SK-N-SH (cell line): Measurements from ENCODE around the gene TUBA3E. TPM values are rescaled to one million over a fixed set of nuclear protein-coding genes. Genes with fewer than 3 reads are reported as not detected.

Experiments used
- CTCF ChIA-PET: fragments of 300-600, 350-600 bp; formaldehyde crosslinking; extraction: SDS; loops from one replicate; lab custom pipeline; 2021; lab: Yijun Ruan, JAX
- POLR2A ChIA-PET: fragments of 350-600 bp; sonication (Branson Sonifier 250); formaldehyde crosslinking; extraction: SDS; loops from one replicate; lab custom pipeline; 2020; ENCODE audit warnings: antibody characterized with exemption, inconsistent platforms; lab: Yijun Ruan, JAX
- DNase-seq: peaks from one replicate; pipeline ENCODE4 v3.0.0; 2012
- H2AFZ ChIP-seq: fragments of 200-600 bp; sonication (generic); 2 replicates; pipeline ENCODE4 v1.8.1; 2016; ENCODE audit warnings: antibody characterized with exemption, mild to moderate bottlenecking, low read depth
- H3F3A ChIP-seq: fragments of 200-600 bp; sonication (generic); replicated peaks from 2 replicates; pipeline ENCODE3; 2016; ENCODE audit warnings: antibody characterized with exemption, mild to moderate bottlenecking; ENCODE audit not compliant: insufficient read depth
- H3K27ac ChIP-seq, 2 experiments: fragments of 200-500 bp in 1 of 2; fragments of 200-600 bp in 1 of 2; sonication (Bioruptor generic) in 1 of 2; sonication (generic), shearing (Covaris generic) in 1 of 2; 2 replicates each; pipeline versions ENCODE4 v1.5.1 to v1.6.1; 2014 to 2016; ENCODE audit warnings: low read depth in 2 of 2, inconsistent platforms in 1 of 2, low read length in 1 of 2, mild to moderate bottlenecking in 1 of 2, mixed read lengths in 1 of 2
- H3K27me3 ChIP-seq: fragments of 200-600 bp; sonication (generic), shearing (Covaris generic); 2 replicates; pipeline ENCODE4 v1.6.1; 2016; ENCODE audit warnings: mixed run types; ENCODE audit not compliant: insufficient read depth
- H3K36me3 ChIP-seq, 2 experiments: fragments of 200-500 bp in 1 of 2; fragments of 200-600 bp in 1 of 2; sonication (Bioruptor generic) in 1 of 2; sonication (generic) in 1 of 2; replicated peaks in 1 of 2; 2 replicates each; pipeline versions ENCODE3 to v1.5.1; 2014 to 2016; ENCODE audit warnings: low read length in 1 of 2, mild to moderate bottlenecking in 1 of 2; ENCODE audit not compliant: insufficient read depth in 2 of 2, control insufficient read depth in 1 of 2
- H3K4me1 ChIP-seq, 2 experiments: fragments of 200-500 bp in 1 of 2; fragments of 200-600 bp in 1 of 2; sonication (Bioruptor generic) in 1 of 2; sonication (generic), shearing (Covaris generic) in 1 of 2; 2 replicates each; pipeline versions ENCODE4 v1.5.1 to v1.6.1; 2014 to 2016; ENCODE audit warnings: low read depth in 1 of 2, low read length in 1 of 2, mixed run types in 1 of 2; ENCODE audit not compliant: insufficient read depth in 2 of 2, control insufficient read depth in 1 of 2
- H3K4me2 ChIP-seq: fragments of 200-600 bp; sonication (generic), shearing (Covaris generic); 2 replicates; pipeline ENCODE4 v1.6.1; 2017; ENCODE audit warnings: mixed run types
- H3K4me3 ChIP-seq, 2 experiments: fragments of 200-500 bp in 1 of 2; fragments of 200-600 bp in 1 of 2; sonication (Bioruptor generic) in 1 of 2; sonication (generic), shearing (Covaris generic) in 1 of 2; 2 replicates each; pipeline versions ENCODE4 v1.5.1 to v1.8.1; 2014 to 2016; ENCODE audit warnings: low read depth in 2 of 2, inconsistent platforms in 1 of 2, low read length in 1 of 2, mild to moderate bottlenecking in 1 of 2, mixed read lengths in 1 of 2, moderate library complexity in 1 of 2
- H3K79me2 ChIP-seq: fragments of 200-600 bp; sonication (generic); 2 replicates; pipeline ENCODE4 v1.8.1; 2017; ENCODE audit warnings: mild to moderate bottlenecking; ENCODE audit not compliant: insufficient read depth
- H3K9ac ChIP-seq: fragments of 200-600 bp; sonication (generic); 2 replicates; pipeline ENCODE4 v1.6.1; 2017; ENCODE audit warnings: mixed run types
- H3K9me2 ChIP-seq: fragments of 200-600 bp; sonication (generic); 2 replicates; pipeline ENCODE4 v1.6.1; 2017; ENCODE audit warnings: mixed run types
- H3K9me3 ChIP-seq: fragments of 200-600 bp; sonication (generic); 2 replicates; pipeline ENCODE4 v1.6.1; 2017; ENCODE audit warnings: mixed run types, mild to moderate bottlenecking, moderate library complexity
- H4K20me1 ChIP-seq: fragments of 200-600 bp; sonication (generic); 2 replicates; pipeline ENCODE4 v1.6.1; 2017; ENCODE audit warnings: mild to moderate bottlenecking, mixed run types; ENCODE audit not compliant: insufficient read depth
- CHD2 ChIP-seq: fragments of 150-350 bp; IDR thresholded peaks from 2 replicates; pipeline ENCODE4 v1.6.1; 2018; ENCODE audit warnings: low read length; ENCODE audit not compliant: partially characterized antibody
- ELF1 ChIP-seq: IDR thresholded peaks from 2 replicates; pipeline ENCODE4 v1.4.0; 2012
- EZH2phosphoT487 ChIP-seq: fragments of 200-600 bp; sonication (generic); IDR thresholded peaks from 2 replicates; pipeline ENCODE4 v1.6.1; 2017; ENCODE audit warnings: low read depth, mixed run types, mild to moderate bottlenecking, antibody characterized with exemption, moderate library complexity, borderline replicate concordance
- GABPA ChIP-seq: IDR thresholded peaks from 2 replicates; pipeline ENCODE4 v1.4.0; 2012; ENCODE audit warnings: low read depth, mild to moderate bottlenecking
- NFIC ChIP-seq: IDR thresholded peaks from 2 replicates; pipeline ENCODE4 v1.4.0; 2012; ENCODE audit warnings: borderline replicate concordance
- PBX3 ChIP-seq: IDR thresholded peaks from 2 replicates; pipeline ENCODE4; 2012
- RAD21 ChIP-seq: IDR thresholded peaks from 2 replicates; pipeline ENCODE4 v1.6.1; 2012; ENCODE audit warnings: mild to moderate bottlenecking, low read length
- RCOR1 ChIP-seq: fragments of 150-350 bp; IDR thresholded peaks from 2 replicates; pipeline ENCODE4 v1.6.1; 2017; ENCODE audit warnings: antibody characterized with exemption, low read length
- WGBS: methylation state at CpG from one replicate; pipeline ENCODE4 v1.1.6; 2017; ENCODE audit warnings: low lambda C conversion rate; 5-methylcytosine and 5-hydroxymethylcytosine counted together
- polyA plus RNA-seq, 3 experiments: library from polyadenylated mRNA; depleted of rRNA; stranded (reverse); fragments of >200 nt; gene quantifications; 2 replicates each; pipeline ENCODE4 v1.2.3, GENCODE V29; 2012
- TF ChIP-seq, protein P1 (sequence below): IDR thresholded peaks from 2 replicates; pipeline ENCODE4 v1.6.1; 2012; ENCODE audit warnings: mild to moderate bottlenecking, low read depth, low read length, moderate library complexity
- TF ChIP-seq, protein P2 (sequence below): fragments of 150-350 bp; IDR thresholded peaks from 2 replicates; pipeline ENCODE4 v1.6.1; 2016; ENCODE audit warnings: mild to moderate bottlenecking, low read depth, low read length
- TF ChIP-seq, protein P3 (sequence below): fragments of 200-600 bp; sonication (generic); IDR thresholded peaks from 2 replicates; pipeline ENCODE4 v1.6.1; 2017; ENCODE audit warnings: antibody characterized with exemption, mild to moderate bottlenecking, moderate library complexity

The TUBA3E gene
- polyA plus RNA-seq, 1 of the 3 experiments (the other 2 are of a cell fraction), result not detected

DNA sequence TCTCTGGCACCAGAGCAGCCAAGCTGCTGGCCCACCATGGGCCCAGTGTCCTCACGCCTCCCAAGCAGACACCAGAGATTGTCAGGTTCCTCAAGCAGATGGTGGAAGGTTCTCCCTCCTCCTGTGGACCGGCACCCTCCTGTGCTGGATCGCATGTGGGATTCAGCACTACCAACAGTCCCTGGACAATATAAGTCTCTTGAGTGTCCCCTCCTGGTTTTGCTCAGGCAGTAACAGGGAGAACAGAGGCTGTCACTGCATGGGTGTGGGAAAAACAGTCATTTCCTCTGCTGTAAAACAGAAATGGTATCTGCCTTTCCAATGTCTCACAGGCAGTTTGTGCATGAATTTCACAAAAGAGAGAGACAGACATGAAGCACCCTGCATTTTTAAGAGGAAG lies 47.7 kb upstream of the TUBA3E start:
- no peaks in the 10 kb centered on the region for H3K36me3 ChIP-seq
- H3F3A ChIP-seq, result no peaks in the 10 kb centered on the region
- no peak overlapping the region for H3K4me2 ChIP-seq
- no peaks in the 10 kb centered on the region for H3K9me2 ChIP-seq
- H3K79me2 ChIP-seq, result no peaks in the 10 kb centered on the region
- peaks cover 0 to 11% of the 10 kb centered on the region in 2 experiments; a peak in 1 of 4 replicates for H3K4me1 ChIP-seq
- TF ChIP-seq EZH2phosphoT487 (no peak), RAD21 (peak; percentile 37), PBX3 (no peak)
- CTCF ChIA-PET, result no interaction called here
- H3K9me3 ChIP-seq, result no peaks in the 10 kb centered on the region
- H2AFZ ChIP-seq, result no peak overlapping the region
- H3K27me3 ChIP-seq, result no peaks in the 10 kb centered on the region
- WGBS, result 22% methylated on average over 3 of the region's 3 CpGs
- POLR2A ChIA-PET, result no interaction called here
- peak; percentile 50 for DNase-seq
- H3K9ac ChIP-seq, result no peak overlapping the region
- H3K4me3 ChIP-seq, result no peak overlapping the region
- H3K27ac ChIP-seq, result peak overlapping the region in 1 of 2 experiments; percentile 74; a peak in 2 of 4 replicates
- no peaks in the 10 kb centered on the region for H4K20me1 ChIP-seq

GRCh38 chr2:130243359-130243758 lies 45.1 kb upstream of the TUBA3E start:
- POLR2A ChIA-PET, result no interaction called here

More at GRCh38 chr2:130243359-130243758, 45.1 kb upstream of the TUBA3E start:
- no peak overlapping the region for H3K4me3 ChIP-seq
- no peaks in the 10 kb centered on the region for H4K20me1 ChIP-seq
- no peak for DNase-seq
- CTCF ChIA-PET, result no interaction called here
- H3K27ac ChIP-seq, result peak overlapping the region in 1 of 2 experiments; percentile 34; a peak in 1 of 4 replicates
- TF ChIP-seq, protein P1, sequence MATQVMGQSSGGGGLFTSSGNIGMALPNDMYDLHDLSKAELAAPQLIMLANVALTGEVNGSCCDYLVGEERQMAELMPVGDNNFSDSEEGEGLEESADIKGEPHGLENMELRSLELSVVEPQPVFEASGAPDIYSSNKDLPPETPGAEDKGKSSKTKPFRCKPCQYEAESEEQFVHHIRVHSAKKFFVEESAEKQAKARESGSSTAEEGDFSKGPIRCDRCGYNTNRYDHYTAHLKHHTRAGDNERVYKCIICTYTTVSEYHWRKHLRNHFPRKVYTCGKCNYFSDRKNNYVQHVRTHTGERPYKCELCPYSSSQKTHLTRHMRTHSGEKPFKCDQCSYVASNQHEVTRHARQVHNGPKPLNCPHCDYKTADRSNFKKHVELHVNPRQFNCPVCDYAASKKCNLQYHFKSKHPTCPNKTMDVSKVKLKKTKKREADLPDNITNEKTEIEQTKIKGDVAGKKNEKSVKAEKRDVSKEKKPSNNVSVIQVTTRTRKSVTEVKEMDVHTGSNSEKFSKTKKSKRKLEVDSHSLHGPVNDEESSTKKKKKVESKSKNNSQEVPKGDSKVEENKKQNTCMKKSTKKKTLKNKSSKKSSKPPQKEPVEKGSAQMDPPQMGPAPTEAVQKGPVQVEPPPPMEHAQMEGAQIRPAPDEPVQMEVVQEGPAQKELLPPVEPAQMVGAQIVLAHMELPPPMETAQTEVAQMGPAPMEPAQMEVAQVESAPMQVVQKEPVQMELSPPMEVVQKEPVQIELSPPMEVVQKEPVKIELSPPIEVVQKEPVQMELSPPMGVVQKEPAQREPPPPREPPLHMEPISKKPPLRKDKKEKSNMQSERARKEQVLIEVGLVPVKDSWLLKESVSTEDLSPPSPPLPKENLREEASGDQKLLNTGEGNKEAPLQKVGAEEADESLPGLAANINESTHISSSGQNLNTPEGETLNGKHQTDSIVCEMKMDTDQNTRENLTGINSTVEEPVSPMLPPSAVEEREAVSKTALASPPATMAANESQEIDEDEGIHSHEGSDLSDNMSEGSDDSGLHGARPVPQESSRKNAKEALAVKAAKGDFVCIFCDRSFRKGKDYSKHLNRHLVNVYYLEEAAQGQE, result no peak
- TF ChIP-seq, protein P2, sequence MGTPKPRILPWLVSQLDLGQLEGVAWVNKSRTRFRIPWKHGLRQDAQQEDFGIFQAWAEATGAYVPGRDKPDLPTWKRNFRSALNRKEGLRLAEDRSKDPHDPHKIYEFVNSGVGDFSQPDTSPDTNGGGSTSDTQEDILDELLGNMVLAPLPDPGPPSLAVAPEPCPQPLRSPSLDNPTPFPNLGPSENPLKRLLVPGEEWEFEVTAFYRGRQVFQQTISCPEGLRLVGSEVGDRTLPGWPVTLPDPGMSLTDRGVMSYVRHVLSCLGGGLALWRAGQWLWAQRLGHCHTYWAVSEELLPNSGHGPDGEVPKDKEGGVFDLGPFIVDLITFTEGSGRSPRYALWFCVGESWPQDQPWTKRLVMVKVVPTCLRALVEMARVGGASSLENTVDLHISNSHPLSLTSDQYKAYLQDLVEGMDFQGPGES, result no peak
- no peak for TF ChIP-seq RCOR1
- TF ChIP-seq GABPA, result no peak
- TF ChIP-seq ELF1, result no peak
- TF ChIP-seq, protein P3, sequence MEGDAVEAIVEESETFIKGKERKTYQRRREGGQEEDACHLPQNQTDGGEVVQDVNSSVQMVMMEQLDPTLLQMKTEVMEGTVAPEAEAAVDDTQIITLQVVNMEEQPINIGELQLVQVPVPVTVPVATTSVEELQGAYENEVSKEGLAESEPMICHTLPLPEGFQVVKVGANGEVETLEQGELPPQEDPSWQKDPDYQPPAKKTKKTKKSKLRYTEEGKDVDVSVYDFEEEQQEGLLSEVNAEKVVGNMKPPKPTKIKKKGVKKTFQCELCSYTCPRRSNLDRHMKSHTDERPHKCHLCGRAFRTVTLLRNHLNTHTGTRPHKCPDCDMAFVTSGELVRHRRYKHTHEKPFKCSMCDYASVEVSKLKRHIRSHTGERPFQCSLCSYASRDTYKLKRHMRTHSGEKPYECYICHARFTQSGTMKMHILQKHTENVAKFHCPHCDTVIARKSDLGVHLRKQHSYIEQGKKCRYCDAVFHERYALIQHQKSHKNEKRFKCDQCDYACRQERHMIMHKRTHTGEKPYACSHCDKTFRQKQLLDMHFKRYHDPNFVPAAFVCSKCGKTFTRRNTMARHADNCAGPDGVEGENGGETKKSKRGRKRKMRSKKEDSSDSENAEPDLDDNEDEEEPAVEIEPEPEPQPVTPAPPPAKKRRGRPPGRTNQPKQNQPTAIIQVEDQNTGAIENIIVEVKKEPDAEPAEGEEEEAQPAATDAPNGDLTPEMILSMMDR, result no peak
- TF ChIP-seq NFIC, result no peak
- no peak for TF ChIP-seq CHD2
- H3K36me3 ChIP-seq, result no peaks in the 10 kb centered on the region
- WGBS, result 59% methylated on average over 2 of the region's 2 CpGs
- no peak overlapping the region for H3K4me2 ChIP-seq
- no peaks in the 10 kb centered on the region for H3K9me2 ChIP-seq
- no peaks in the 10 kb centered on the region for H3K9me3 ChIP-seq
- H3F3A ChIP-seq, result no peaks in the 10 kb centered on the region
- H3K4me1 ChIP-seq, result peaks cover 0 to 11% of the 10 kb centered on the region in 2 experiments; a peak in 1 of 4 replicates
- no peak overlapping the region for H3K9ac ChIP-seq
- no peaks in the 10 kb centered on the region for H3K27me3 ChIP-seq
- no peaks in the 10 kb centered on the region for H3K79me2 ChIP-seq
- H2AFZ ChIP-seq, result no peak overlapping the region
